Uterine smooth muscle cell (primary cell): Measurements from ENCODE around the gene ADPRHL1. TPM values are rescaled to one million over a fixed set of nuclear protein-coding genes. Genes with fewer than 3 reads are reported as not detected.

Experiments used
- total RNA-seq: library from RNA; depleted of rRNA; stranded (reverse); fragments of >200 nt; gene quantifications from 2 replicates; pipeline ENCODE4 v1.2.3, GENCODE V29; 2014

Gene ADPRHL1
- total RNA-seq, result 0.75 and 0.77 TPM in 2 replicates

DNA sequence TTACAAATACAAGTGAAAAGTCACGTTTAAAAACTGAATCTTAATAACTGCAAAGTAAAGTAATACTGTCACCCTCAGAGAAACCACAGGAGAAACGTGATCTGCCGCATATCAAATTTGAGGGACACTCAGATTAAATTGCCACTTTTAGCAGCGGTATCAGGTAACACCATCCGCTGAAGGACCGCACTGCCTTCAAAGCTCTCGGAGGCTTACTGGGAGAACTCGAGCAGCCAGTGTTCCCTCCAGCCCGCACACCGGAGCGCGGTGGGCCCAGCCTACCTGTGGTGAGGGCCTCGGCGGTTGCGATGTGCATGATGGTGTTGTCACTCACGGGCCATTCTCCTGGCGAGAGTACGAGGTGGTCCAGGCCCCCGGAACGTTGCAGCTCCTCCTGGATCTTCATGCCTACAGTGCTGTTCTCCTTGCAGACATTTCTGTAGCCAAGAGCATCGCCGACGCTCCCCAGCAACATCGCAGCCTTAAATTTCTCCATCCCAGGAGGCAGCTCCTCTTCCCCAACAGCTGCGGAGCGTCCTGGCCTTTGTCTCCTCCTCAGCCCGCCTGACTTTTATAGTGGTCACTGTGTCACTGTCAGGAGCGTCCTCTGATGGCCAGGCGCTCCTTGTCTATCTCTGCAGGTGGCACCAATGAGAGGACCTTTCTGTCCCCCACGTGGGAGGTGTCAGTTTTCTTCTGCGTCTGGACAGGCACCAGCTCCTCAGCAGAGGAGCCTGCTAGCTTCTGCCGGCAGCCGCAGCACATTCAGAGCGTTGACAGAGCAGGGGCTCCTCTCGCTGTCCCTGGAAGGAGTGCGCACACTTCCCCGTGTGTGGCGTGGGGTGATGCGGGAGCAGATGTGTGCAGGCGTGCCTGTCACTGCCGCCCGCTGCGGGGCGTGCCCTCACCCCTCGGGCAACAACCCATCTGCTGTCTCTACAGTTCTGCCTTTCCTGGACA, at the start of gene ADPRHL1:
TSS of gene ADPRHL1 (minus strand) at position 547 of the 960 bp plus-strand sequence. CDS start at position 496, 51 bp downstream.

DNA sequence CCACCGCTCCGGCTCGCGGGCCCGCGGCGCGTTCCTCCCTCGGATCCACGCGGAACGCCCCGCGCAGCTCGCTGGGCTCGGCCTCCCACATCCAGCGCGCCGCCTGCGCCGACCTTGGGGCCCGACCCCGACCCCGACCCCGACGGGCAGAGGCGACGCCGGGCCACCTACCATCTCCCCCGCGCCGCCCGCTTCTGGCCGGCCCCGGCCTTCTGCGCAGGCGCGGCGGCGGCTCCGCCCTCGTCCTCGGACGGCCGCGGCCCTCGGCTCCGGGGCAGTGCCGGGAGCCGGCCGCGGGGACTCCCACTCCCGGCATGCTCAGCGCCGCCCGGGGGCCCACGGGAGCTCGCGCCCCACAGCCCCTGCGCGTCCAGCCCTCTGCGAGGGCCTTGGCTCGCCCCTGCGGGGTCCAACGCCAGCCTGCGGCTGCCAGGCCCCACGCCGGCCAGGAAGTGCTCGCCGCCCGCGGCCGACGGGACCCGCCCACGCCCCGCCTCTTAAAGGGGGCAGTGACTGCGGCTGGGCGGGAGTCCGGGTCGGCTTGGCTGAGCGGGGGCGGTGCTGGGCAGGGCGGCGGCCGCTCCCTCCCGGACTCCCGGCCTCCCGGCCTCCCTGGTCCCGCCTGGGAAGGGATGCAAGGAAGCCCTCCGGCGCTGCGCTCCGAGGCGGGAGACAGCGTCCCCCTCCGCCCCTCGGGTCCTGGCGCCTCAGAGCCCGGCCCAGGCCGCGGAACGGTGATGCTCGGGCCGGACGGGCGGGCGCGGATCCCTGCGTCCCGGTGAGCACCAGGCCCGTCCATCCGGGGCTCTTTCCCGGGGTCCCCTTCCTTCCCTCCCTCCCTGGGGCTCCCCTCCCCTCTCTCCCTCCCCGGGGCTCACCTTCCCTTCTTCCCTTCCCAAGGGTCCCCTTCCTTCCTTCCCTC, 37.5 kb upstream of the ADPRHL1 start, which contains the start of gene DCUN1D2:
TSS of gene DCUN1D2 (minus strand) at position 216 of the 922 bp plus-strand sequence. CDS start at position 174, 42 bp downstream.

Other genes with a start within 250 kb of the ADPRHL1 start
- gene PCID2, start 244.8 kb downstream of the ADPRHL1 start, total RNA-seq, result 81.8 and 98.0 TPM in 2 replicates
- gene CUL4A, start 243.9 kb downstream of the ADPRHL1 start, total RNA-seq, result 154 and 171 TPM in 2 replicates
- gene LAMP1, start 156.2 kb downstream of the ADPRHL1 start, total RNA-seq, result 124 and 203 TPM in 2 replicates
- gene GRTP1, start 89.4 kb downstream of the ADPRHL1 start, total RNA-seq, result 5.8 and 6.5 TPM in 2 replicates
- gene DCUN1D2, start 37.2 kb upstream of the ADPRHL1 start, total RNA-seq, result 11.2 and 11.4 TPM in 2 replicates
- 53.5 and 97.5 TPM in 2 replicates for gene TFDP1, start 131.3 kb upstream of the ADPRHL1 start, total RNA-seq
- not detected in 2 replicates for gene ATP4B, start 204.7 kb upstream of the ADPRHL1 start, total RNA-seq
- 0.11 TPM in 1 of 2 replicates, not detected in the other for gene GRK1, start 213.7 kb upstream of the ADPRHL1 start, total RNA-seq